ENCODE data around the gene PERM1. TPM values are rescaled to one million over a fixed set of nuclear protein-coding genes. Genes with fewer than 3 reads are reported as not detected.

Gene PERM1
- total RNA-seq, 1 donor from 2014 or later = not detected

DNA sequence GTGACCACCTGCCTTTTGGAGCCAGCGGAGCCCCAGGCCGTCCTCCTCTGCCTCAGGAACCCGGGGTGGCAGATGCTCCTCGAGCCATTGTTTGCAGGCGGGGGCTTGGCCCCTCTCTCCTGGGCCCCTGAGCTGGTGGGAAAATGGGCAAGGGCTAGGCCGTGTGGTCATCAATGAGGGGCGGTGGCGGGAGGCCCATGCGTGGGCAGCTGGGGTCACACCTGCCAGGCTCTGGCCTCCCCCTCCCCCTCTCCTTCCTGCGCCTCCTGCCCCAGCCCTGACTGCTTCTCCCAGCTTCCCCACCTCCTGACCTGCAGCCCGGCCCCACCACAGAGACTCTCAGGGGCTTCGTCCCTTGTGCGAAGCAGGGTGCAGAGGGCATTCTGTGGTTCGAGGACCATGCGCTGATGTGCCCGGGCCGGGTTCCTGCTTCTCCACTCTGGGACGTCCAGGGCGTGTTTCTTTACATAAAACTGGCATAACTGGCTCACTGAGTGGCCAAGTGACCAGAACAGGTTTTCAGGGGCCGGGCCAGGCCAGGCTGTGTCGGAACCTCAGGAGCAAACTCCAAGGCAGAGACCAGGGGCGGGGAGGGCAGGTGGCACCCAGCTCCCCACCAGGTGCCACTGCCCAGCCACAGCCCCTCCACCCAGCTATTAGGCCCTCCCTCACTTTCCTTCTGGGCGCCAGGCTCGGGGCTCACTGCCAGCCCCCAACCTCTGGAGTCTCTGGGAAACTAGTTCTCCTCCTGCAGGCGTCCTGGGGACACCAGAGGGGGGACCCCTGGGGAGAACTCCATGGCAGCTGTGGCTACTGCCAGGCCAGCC, 48.9 kb downstream of the PERM1 start:
- Mint-ChIP-seq H3K27me3 (peaks cover 30% of the 10 kb centered on the region), H3K4me1 (no peaks in the 10 kb centered on the region), H3K36me3 (ENCODE audit: low read depth) (no peaks in the 10 kb centered on the region), H3K4me3 (no peak overlapping the region), H3K9me3 (no peaks in the 10 kb centered on the region), H3K27ac (no peak overlapping the region)
- no peak for ATAC-seq (ENCODE audit: low read depth)
- intact Hi-C loops (cut with micrococcal nuclease) = no loop called here
- no peak for DNase-seq
- ChIA-PET POLR2A (no interaction called here), CTCF (no interaction called here)
- TF ChIP-seq, protein P1, sequence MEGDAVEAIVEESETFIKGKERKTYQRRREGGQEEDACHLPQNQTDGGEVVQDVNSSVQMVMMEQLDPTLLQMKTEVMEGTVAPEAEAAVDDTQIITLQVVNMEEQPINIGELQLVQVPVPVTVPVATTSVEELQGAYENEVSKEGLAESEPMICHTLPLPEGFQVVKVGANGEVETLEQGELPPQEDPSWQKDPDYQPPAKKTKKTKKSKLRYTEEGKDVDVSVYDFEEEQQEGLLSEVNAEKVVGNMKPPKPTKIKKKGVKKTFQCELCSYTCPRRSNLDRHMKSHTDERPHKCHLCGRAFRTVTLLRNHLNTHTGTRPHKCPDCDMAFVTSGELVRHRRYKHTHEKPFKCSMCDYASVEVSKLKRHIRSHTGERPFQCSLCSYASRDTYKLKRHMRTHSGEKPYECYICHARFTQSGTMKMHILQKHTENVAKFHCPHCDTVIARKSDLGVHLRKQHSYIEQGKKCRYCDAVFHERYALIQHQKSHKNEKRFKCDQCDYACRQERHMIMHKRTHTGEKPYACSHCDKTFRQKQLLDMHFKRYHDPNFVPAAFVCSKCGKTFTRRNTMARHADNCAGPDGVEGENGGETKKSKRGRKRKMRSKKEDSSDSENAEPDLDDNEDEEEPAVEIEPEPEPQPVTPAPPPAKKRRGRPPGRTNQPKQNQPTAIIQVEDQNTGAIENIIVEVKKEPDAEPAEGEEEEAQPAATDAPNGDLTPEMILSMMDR (IDR thresholded peaks at IDR 0.05) = no peak

DNA sequence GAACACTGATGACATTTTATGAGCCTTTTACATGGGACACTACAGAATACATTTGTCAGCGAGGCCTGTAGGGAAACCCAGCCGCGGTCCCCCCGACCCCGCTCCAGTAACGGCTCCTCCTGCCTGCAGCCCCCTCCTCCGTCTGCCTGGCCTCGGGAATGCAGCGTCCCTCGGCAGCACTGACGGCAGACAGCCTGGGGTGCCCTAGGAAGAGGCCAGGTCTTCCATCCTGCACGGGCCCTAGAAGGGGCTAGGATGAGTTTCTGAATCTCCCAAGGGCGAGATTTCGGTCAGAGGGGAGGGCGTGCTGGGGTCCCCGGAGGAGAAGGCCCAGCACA, 49.8 kb downstream of the PERM1 start:
- POLR2A ChIA-PET = no interaction called here
- Mint-ChIP-seq H3K4me3 (no peak overlapping the region), H3K36me3 (ENCODE audit: low read depth) (no peaks in the 10 kb centered on the region), H3K27me3 (peaks cover 34% of the 10 kb centered on the region), H3K9me3 (no peaks in the 10 kb centered on the region), H3K27ac (no peak overlapping the region), H3K4me1 (no peaks in the 10 kb centered on the region)
- CTCF ChIA-PET = no interaction called here
- TF ChIP-seq, protein P1 (IDR thresholded peaks at IDR 0.05) = no peak
- DNase-seq = no peak
- no peak for ATAC-seq (ENCODE audit: low read depth)
- intact Hi-C loops (cut with micrococcal nuclease) = no loop called here

DNA sequence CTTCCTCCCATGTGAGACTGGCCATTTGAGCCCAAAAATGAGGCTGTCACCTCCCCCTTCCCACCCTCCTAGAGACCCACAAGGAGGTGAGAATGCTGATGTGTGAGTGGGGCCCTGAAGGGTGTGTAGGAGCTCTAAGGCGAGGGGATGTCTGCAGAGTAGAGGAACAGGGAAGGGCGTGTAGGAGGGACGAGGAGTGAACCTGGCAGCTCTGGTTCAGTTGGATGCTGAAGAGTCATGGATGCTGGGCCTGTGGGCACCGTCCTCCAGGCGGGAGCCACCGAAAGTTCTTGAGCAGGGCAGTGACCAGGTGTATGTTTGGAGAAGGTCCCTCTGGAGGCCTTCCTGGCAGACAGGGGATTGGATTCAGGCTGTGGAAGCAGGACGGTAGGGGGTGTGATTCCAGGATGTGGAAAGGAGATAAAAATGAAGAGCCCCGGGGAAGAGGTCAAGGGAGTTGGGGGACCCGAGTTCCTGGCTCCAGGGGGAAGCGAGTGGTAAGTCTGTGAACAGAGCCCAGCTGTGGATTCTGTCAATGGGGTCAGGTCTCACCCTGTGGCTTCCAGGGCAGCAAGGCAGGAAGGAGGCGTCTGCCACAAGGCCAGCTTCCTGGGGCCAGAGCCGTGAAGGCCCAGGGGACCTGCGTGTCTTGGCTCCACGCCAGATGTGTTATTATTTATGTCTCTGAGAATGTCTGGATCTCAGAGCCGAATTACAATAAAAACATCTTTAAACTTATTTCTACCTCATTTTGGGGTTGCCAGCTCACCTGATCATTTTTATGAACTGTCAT, 50.3 kb downstream of the PERM1 start:
- H3K4me3 Mint-ChIP-seq = no peak overlapping the region
- H3K4me1 Mint-ChIP-seq = no peaks in the 10 kb centered on the region
- ATAC-seq (ENCODE audit: low read depth) (no peak), DNase-seq (no peak)
- intact Hi-C loops (cut with micrococcal nuclease) = no loop called here
- no peaks in the 10 kb centered on the region for H3K9me3 Mint-ChIP-seq
- no peak overlapping the region for H3K27ac Mint-ChIP-seq
- POLR2A ChIA-PET = no interaction called here
- TF ChIP-seq, protein P1 (IDR thresholded peaks at IDR 0.05) = no peak
- peaks cover 35% of the 10 kb centered on the region for H3K27me3 Mint-ChIP-seq
- CTCF ChIA-PET = no interaction called here
- no peaks in the 10 kb centered on the region for H3K36me3 Mint-ChIP-seq (ENCODE audit: low read depth)

DNA sequence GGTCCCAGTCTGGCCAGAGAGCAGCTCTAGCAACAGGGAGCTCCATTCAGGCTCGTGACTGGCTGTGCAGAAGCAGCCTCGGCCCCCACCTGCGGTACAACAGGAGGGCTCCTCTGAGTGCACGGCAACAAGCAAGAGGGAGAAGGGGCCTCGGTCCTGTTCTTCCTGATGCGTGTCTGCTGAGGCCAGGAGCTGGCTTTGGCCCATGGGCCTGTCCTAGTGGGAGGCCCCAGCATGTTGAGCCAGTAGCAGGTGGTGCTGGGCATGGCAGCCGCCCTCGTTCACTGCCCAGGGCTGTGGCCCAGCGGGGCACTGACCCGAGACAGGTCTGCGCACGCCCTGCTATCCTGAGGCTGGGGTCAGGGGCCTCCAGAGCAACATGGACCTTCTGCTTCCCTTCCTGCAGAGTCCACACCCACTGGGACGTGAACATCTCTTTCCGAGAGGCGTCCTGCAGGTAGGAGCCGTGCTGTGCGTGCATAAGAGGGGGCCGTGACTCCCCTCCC, 51.2 kb downstream of the PERM1 start:
- CTCF ChIA-PET = no interaction called here
- TF ChIP-seq, protein P1 (IDR thresholded peaks at IDR 0.05) = no peak
- no peak overlapping the region for H3K27ac Mint-ChIP-seq
- POLR2A ChIA-PET = no interaction called here
- H3K9me3 Mint-ChIP-seq = no peaks in the 10 kb centered on the region
- H3K36me3 Mint-ChIP-seq (ENCODE audit: low read depth) = no peaks in the 10 kb centered on the region
- DNase-seq (no peak), ATAC-seq (ENCODE audit: low read depth) (no peak)
- peaks cover 5% of the 10 kb centered on the region for H3K4me1 Mint-ChIP-seq
- intact Hi-C loops (cut with micrococcal nuclease) = no loop called here
- H3K27me3 Mint-ChIP-seq = peaks cover 41% of the 10 kb centered on the region
- no peak overlapping the region for H3K4me3 Mint-ChIP-seq
